GM20000 (cell line): Measurements from ENCODE around the gene MYO5B.

Experiments used
- DNase-seq: peaks from one replicate; pipeline ENCODE4 v3.0.0; 2012; ENCODE audit warnings: low spot score
- CTCF ChIP-seq: IDR thresholded peaks from 2 replicates; pipeline ENCODE4 v1.5.1; 2012; ENCODE audit warnings: mild to moderate bottlenecking, control low read depth; ENCODE audit errors: extremely low read depth, missing control alignments

MYO5B gene

GRCh38 chr18:49973592-49973991, 221.4 kb downstream of the MYO5B start:
- TF ChIP-seq CTCF = no peak
- no peak for DNase-seq

- TF ChIP-seq CTCF = no peak
Measured at GRCh38 chr18:49972535-49972934, 222.4 kb downstream of the MYO5B start.

GRCh38 chr18:49971462-49971861, 223.5 kb downstream of the MYO5B start:
- no peak for TF ChIP-seq CTCF
- DNase-seq = no peak

More at GRCh38 chr18:49972535-49972934, 222.4 kb downstream of the MYO5B start:
- no peak for DNase-seq

- TF ChIP-seq CTCF = no peak
- DNase-seq = no peak
Measured at GRCh38 chr18:49970319-49970718, 224.6 kb downstream of the MYO5B start.

- TF ChIP-seq CTCF = no peak
Measured at GRCh38 chr18:49968644-49969309, 226.2 kb downstream of the MYO5B start.

GRCh38 chr18:49967636-49968313, 227.2 kb downstream of the MYO5B start:
- no peak for TF ChIP-seq CTCF
- DNase-seq = no peak

More at GRCh38 chr18:49968644-49969309, 226.2 kb downstream of the MYO5B start:
- DNase-seq = no peak

GRCh38 chr18:49967171-49967570, 227.8 kb downstream of the MYO5B start:
- TF ChIP-seq CTCF = no peak
- peak; percentile 29 for DNase-seq
